MM.1S (cell line): ENCODE measurements around the gene CYYR1.

Experiments
- EZH2 ChIP-seq: fragments of 300-600 bp; sonication (generic); optimal IDR thresholded peaks from 2 replicates; pipeline ENCODE3; 2017; ENCODE audit warnings: low read depth, mild to moderate bottlenecking, antibody characterized with exemption, low read length, mixed read lengths
- EZH2phosphoT487 ChIP-seq: fragments of 300-600 bp; sonication (generic); IDR thresholded peaks from 2 replicates; pipeline ENCODE4 v1.6.1; 2018; ENCODE audit warnings: antibody characterized with exemption, low read length
- TF ChIP-seq, protein P1 (sequence below): fragments of 300-600 bp; sonication (generic); IDR thresholded peaks from 2 replicates; pipeline ENCODE4 v1.5.1; 2016; ENCODE audit warnings: antibody characterized with exemption, low read length, mixed read lengths

DNA sequence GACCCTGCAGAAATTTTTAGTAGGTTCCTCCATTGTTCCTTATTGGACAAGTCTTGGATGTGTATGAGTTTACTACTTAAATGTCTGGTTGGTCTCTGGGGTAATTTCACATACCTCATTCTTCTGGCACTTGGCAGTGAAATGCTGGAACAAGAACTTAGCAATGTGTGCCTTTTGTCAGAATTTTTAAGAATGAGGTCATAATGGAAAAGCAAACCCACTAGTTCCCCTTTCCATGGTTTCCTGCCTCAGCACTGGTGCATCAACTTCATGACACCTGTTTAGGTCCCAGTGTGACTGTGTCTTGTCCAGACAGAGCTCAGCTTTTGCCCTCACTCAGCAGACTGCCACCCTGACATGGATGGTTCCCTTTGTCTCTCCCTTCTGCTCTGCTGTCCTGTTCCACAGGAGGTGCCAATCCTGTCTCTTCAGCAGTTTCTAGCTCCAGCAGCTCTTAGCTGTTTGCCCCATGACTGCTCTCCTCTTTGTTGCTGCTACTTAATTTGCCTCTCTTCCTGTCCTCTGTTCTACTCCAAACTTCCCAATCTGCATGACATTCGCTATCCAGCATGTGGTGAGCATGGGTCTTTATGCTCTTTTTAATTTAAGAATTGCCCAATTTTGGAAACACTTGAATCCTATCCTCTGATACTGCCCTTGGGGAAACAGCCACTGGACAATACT lies 135.6 kb downstream of the CYYR1 start:
- TF ChIP-seq, protein P1, sequence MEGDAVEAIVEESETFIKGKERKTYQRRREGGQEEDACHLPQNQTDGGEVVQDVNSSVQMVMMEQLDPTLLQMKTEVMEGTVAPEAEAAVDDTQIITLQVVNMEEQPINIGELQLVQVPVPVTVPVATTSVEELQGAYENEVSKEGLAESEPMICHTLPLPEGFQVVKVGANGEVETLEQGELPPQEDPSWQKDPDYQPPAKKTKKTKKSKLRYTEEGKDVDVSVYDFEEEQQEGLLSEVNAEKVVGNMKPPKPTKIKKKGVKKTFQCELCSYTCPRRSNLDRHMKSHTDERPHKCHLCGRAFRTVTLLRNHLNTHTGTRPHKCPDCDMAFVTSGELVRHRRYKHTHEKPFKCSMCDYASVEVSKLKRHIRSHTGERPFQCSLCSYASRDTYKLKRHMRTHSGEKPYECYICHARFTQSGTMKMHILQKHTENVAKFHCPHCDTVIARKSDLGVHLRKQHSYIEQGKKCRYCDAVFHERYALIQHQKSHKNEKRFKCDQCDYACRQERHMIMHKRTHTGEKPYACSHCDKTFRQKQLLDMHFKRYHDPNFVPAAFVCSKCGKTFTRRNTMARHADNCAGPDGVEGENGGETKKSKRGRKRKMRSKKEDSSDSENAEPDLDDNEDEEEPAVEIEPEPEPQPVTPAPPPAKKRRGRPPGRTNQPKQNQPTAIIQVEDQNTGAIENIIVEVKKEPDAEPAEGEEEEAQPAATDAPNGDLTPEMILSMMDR: no peak
- no peak for TF ChIP-seq EZH2
- TF ChIP-seq EZH2phosphoT487: no peak
